OCI-LY7 (cell line): ENCODE results near the gene VMO1.

ENCODE experiments used
- CTCF ChIP-seq: fragments of 200-600 bp; sonication (generic); conservative IDR thresholded peaks from 2 replicates; pipeline ENCODE4 v1.5.1; 2014; ENCODE audit warnings: mild to moderate bottlenecking, antibody characterized with exemption, low read length, moderate library complexity, mixed read lengths
- EZH2phosphoT487 ChIP-seq: fragments of 200-600 bp; sonication (generic); IDR thresholded peaks from 2 replicates; pipeline ENCODE4 v1.6.1; 2018; ENCODE audit warnings: low read depth, borderline replicate concordance, mild to moderate bottlenecking, mixed run types, antibody characterized with exemption, low read length, moderate library complexity, mixed read lengths

DNA sequence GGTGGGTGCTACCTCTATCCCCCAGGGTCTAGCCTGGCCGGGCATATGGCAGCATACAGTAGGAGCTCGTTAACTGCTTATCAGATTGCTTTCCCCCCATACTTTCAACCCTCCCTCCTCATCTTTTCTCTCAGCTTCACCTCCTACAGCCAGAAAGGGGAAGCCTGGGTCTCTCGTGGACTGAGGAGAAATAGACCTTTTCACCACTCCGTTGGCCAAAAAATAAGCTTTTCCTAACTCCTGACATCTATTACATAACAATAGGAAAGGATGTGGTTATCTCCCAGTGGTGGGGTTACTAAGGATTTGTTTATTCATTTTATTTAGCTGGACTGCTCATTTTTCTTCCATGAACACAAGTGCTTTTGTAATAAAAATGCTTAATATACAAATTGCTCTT is 37.5 kb downstream of the VMO1 start:
- TF ChIP-seq CTCF (no peak), EZH2phosphoT487 (no peak)
